NCI-H446 treated with DMSO at 0.1 percent for 48 hours (cell line): ENCODE data around the gene SMG5.
A peak's percentile ranks its signal among the peaks of the same experiment; 100 is the strongest.
"Not testable (repeated sequence)": the region's sequence is repeated elsewhere in the genome, so short reads cannot be mapped to it uniquely, and the experiment has no call there.

Experiments
- DNase-seq: peaks from one replicate; lab custom pipeline; 2025; lab: John Stamatoyannopoulos, UW

The SMG5 gene, protein sequence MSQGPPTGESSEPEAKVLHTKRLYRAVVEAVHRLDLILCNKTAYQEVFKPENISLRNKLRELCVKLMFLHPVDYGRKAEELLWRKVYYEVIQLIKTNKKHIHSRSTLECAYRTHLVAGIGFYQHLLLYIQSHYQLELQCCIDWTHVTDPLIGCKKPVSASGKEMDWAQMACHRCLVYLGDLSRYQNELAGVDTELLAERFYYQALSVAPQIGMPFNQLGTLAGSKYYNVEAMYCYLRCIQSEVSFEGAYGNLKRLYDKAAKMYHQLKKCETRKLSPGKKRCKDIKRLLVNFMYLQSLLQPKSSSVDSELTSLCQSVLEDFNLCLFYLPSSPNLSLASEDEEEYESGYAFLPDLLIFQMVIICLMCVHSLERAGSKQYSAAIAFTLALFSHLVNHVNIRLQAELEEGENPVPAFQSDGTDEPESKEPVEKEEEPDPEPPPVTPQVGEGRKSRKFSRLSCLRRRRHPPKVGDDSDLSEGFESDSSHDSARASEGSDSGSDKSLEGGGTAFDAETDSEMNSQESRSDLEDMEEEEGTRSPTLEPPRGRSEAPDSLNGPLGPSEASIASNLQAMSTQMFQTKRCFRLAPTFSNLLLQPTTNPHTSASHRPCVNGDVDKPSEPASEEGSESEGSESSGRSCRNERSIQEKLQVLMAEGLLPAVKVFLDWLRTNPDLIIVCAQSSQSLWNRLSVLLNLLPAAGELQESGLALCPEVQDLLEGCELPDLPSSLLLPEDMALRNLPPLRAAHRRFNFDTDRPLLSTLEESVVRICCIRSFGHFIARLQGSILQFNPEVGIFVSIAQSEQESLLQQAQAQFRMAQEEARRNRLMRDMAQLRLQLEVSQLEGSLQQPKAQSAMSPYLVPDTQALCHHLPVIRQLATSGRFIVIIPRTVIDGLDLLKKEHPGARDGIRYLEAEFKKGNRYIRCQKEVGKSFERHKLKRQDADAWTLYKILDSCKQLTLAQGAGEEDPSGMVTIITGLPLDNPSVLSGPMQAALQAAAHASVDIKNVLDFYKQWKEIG

DNA sequence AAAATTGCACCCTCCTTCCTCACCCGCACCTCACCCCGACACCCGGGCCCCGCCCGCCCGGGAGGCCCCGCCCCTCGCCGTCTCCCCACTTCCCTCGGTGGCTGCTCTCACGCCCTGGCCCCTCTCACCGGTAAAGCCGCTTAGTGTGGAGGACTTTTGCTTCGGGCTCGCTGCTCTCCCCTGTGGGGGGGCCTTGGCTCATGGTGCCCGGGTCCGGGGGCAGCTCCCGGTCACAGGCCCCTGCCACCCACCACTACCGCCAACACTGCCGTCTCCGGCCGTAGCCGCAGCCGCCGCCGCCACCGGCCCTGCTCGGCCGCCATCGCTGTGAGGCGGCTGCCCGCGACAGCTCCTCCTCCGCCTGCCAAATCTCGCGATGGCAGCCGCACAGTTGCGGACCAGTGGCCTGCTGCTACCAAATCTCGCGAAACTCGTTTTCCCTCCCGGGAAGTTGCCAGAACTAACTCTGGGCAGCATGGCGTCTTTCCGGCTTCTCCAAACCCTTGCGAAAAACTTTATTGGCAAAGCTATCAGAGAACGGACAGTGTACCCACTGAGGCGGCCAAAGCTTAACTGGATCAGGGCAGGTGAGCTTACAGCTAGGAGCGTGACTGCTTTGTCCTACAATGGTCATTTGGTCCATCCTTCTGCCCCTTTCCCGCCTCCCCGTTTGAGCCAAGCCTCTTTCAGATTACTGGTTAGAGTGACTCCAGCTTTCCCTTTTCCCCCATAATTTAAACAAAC is at the start of gene SMG5:
SMG5 (minus strand) TSS at position 347 of the 744 bp plus-strand sequence; CDS start at position 202, 145 bp downstream.
- peak; percentile 97 for DNase-seq

- DNase-seq = not testable (repeated sequence)
Observed at GRCh38 chr1:156323179-156323578, 40.6 kb upstream of the SMG5 start.

DNA sequence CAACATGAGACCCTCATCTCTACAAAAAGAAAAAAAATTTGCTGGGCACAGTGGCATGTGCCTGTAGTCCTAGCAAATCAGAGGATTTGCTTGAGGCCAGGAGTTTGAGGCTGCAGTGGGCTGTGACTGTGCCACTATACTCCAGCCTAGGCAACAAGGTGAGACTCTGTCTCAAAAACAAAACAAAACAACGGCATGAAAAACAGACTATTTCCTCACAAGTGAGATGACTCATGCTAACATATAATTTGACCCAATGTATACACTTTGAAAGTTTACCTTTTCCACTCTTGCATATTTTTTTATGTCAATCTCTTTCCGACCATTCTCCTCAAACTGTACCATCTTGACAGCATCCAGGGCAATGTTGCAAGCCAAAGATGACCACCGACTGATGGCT is 37.9 kb upstream of the SMG5 start:
- no peak for DNase-seq

- peak; percentile 2 for DNase-seq
Observed at GRCh38 chr1:156319664-156320063, 37.0 kb upstream of the SMG5 start.

DNA sequence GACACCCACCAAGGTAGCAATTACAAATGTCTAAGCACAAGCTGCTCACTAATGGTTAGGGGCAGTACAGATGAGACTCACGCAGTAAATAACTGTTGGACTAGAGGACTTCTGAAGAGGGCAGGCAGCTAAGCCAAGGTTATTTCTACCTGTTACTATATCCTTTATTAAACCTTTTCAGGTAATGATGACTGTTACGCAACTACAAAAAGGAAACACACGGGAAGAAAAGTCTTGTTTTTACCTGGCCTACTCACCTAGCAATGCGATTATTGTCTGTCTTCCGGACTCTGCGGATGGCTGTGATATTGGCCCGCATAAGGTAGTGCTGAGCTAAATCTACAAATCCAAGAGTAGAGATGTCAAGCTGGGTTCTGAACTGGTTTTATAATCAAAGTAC is 34.3 kb upstream of the SMG5 start:
- DNase-seq = no peak

DNA sequence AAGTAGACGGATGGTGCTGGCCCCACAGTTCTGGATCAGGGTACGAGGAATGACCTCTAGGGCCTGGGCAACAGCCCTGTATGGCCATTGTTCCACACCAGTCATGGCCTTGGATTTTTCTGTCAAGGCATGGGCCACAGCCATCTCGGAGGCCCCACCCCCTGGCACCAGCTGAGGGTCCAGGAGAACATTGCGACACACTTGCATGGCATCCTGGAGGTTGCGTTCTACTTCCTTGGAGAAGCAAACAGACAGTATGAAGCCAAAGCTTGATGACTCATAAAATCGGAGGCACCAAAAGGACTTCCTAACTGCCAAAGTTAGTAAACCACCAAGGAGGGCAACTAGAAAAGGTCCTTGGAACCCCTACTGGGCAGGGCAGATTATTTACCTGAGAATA is 28.3 kb upstream of the SMG5 start:
- DNase-seq = no peak

DNA sequence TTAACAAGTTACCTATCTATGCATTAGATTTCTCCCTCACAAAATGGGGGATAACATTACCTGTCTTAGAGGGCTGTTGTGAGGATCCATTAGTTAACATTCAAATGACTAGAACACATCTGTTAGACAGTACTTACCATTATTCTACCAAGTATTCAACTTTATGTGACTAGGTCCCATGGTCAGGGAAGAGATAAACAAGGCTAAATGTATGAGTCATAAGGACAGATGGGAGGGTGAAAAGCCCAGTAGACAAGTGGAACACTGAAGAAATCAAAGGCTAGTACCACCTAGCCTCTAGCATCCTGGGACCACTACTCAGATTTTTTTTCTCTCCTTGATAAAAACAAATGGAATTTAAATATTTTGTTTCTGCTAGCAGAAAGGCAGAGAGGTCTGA is 25.5 kb upstream of the SMG5 start:
- no peak for DNase-seq

DNA sequence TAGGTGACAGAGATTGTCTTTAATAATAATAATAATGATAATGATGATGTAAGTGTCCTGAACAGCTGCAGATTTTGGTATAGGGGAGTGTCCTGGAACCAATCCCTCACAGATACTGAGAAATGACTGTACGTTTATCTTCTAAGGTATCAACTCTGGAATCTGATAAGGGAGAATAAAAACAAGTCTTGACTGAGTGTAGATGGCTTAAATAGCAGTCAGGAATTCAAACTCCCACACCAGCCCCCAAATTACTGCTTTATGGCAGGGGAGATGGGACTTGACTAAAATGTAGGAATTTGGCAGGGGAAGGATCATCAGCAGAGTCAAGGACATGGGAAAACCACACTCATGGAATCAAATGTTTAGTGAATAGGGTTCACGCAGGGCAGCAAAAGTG is 22.6 kb upstream of the SMG5 start:
- DNase-seq = no peak

DNA sequence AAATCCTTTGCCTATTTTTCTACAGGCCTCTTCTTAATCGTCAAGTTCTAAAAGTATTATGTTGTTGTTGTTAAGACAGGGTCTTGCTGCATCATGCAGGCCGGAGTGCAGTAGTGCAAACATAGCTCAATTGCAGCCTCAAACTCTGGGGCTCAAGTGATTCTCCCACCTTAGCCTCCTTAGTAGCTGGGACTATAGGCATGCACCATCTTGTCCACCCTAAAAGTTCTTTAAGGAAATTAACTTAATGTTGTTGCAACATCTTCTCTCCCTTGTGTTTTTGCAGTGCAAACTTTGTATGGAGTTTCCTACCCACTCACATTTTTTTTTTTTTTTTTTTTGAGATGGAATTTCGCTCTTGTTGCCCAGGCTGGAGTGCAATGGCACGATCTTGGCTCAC is 20.6 kb upstream of the SMG5 start:
- no peak for DNase-seq

DNA sequence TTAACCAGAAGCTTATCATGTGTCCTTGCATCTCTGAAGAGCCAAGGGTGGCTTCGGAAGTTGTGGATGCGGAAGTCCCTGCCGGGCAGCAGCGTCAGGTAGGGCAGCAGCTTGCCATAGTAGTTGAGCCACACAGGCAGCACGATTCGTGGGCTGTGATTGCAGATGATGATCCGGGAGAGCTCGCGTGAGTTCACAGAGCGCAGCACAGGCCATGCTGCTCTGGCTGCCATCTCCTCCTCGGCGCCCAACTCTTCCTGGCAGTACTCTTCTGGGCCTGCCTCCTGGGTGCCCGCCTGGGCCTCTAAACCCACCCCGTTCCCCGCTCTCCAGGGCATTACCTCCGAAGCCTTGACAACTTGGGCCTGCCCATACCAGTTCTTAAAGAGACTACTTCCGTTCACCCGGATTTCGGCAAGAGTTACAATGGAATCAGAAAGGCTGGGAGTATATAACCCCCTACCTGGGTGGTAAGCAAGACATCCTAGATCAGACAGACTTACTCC is 16.3 kb upstream of the SMG5 start, which contains the start of gene VHLL:
VHLL (minus strand) TSS at position 456 of the 506 bp plus-strand sequence; CDS start at position 338, 118 bp downstream.
- DNase-seq = no peak

- DNase-seq = peak; percentile 23
Observed at GRCh38 chr1:156295391-156295947, 12.8 kb upstream of the SMG5 start, which contains the start of gene GLMP. TSS of gene GLMP (minus strand) at chr1:156295679. CDS start at chr1:156295645, 34 bp downstream.

DNA sequence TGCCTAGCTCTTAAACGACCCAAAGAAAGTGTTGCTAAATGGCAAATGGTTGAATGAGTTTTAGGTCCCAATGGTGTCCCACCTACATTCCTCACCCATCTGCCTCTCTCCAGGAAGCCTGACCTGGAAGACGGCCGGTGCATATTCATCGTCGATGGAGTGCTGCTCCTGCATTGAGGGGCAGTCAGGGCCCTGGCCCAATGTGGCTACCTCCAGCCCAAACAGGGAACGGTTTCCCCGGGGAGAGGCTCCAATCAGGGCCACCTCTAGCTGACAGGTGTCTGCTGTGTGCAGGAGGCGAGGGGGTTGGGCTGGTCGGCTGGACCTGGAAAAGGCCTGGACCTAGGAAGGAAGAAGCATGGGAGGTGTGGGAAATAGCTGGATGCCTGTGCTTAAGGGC is 11.3 kb upstream of the SMG5 start:
- DNase-seq = no peak

DNA sequence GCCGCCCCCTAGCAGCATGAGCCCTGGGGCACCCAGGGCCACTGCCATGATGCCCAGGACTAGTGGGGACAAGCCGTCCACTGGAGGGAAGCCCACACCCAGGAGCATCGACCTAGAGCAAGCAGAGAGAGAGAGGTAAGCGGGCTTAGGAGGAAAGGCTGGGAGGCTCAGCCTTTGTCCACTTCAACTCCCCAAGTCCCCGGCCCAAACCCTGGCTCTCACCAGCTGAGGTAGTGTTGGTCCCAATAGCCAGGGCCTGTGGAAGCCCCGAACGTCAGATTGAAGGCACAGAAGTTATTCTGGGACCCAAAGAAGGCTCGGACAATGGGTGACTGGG is 10.4 kb upstream of the SMG5 start:
- no peak for DNase-seq

DNA sequence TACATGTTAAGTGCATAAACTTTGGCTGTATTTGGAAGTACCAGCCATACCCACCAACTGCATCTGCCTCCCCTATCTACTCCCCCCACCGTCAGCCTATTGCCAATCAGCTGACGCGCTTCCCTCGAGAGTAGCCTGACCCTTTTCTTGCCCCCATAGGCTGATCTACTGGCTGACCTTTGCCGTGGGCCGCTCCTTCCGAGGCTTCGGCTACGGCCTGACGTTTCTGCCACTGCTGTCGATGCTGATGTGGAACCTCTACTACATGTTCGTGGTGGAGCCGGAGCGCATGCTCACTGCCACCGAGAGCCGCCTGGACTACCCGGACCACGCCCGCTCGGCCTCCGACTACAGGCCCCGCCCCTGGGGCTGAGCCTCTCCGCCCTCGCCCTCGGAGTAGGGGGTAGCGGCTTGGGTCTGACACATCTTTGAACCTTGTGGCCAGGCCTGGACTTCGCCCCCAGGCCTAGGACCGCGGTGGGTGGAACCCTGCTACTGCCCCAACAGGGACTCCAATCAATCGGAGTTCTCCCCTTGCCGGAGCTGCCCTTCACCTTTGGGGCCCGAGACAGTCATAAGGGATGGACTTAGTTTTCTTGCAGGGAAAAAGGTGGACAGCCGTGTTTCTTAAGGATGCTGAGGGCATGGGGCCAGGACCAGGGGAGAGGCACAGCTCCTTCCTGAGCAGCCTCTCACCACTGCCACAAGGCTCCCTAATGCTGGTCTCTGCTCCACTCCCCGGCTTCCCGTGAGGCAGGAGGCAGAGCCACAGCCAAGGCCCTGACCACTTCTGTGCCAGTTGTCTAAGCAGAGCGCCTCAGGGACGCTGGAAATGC is 8.8 kb upstream of the SMG5 start:
- no peak for DNase-seq

DNA sequence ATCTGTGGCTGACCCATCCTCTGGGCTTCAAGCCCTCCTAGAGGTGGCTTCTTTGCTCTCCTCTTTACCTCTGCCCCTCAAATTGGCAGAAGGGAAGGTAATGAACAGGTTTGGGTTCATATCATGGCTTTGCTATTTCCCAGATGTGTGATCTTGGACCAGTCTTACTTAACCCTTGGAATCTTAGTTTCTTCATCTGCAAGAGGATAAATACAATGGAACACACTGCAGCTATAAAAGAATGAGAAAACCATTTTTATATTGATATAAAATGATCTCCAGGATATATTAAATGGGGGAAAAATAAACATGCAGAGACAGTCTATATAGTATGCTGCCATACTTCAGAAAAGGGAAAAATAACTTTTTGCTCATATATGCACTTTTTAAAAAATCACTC is 7.2 kb upstream of the SMG5 start:
- no peak for DNase-seq

GRCh38 chr1:156286061-156286460 is 3.4 kb upstream of the SMG5 start:
- DNase-seq = no peak

DNA sequence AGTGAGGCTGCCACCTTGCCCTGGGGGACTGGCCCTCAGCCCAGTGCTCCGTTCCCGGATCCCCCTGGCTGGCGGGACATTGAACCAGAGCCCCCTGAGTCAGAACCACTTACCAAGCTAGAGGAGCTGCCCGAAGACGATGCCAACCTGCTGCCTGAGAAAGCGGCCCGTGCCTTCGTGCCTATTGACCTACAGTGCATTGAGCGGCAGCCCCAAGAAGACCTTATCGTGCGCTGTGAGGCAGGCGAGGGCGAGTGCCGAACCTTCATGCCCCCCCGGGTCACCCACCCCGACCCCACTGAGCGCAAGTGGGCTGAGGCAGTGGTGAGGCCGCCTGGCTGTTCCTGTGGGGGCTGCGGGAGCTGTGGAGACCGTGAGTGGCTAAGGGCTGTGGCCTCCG is 2.8 kb upstream of the SMG5 start:
- no peak for DNase-seq

DNA sequence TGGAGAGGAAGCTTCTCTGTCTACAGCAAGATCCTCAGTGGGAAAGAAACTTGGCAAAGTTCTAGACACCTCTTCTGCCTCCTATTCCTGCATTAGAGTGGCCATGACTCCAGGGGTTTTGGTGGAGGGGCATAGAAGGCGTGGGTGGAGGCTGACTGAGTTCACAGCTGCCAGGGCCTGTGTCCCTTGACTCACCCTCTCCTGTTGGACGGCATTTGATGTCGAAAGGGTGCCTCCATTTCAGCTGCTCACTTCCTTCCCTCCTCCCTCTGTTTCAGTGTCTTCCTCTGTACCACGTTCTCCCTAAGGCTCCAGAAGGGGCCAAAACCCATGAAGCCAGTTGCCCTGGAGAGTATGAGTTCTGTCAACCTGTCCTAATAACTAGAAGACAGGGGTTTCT is 2.1 kb upstream of the SMG5 start:
- no peak for DNase-seq

GRCh38 chr1:156284112-156284511 is 1.5 kb upstream of the SMG5 start, which contains the start of gene TMEM79:
TSS of gene TMEM79 (plus strand) at chr1:156284325. CDS start at chr1:156285227, 902 bp downstream.
- no peak for DNase-seq

DNA sequence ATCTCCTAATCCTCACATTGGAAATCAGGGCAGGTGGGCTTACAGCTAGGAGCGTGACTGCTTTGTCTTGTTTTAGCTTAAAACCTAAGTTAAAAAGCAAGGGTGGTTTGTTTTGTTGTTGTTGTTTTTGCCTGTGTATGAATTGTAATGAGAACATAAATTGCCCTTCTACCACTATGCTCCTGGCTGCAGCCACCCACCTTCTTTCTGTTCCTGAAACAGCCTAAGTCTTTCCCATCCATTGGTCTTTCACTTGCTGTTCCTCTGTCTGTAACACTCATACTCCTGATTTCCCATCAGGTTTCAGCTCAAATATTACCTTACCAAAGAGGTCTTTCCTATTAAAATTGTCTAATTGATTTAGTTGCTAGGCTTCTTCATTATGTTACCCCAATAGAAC is 896 bp upstream of the SMG5 start:
- DNase-seq = no peak
